Measurements from ENCODE around the gene SLC26A2. TPM values are rescaled to one million over a fixed set of nuclear protein-coding genes. Genes with fewer than 3 reads are reported as not detected.

The SLC26A2 gene
- polyA plus RNA-seq (ENCODE audit: insufficient read length in 3 of 3) = 10 to 100 TPM; 20.7 to 21.0 (median 20.7) TPM

GRCh38 chr5:149960272-149961185 is at the start of gene SLC26A2:
TSS of gene SLC26A2 (plus strand) at chr5:149960758. CDS start at chr5:149977653, 16,895 bp downstream.
- peak; percentile 91 to 92 (median 91) for DNase-seq (ENCODE audit: low read depth in 3 of 3, low spot score in 2 of 3)

- DNase-seq (ENCODE audit: low read depth in 3 of 3, low spot score in 2 of 3) = no peak
Observed at GRCh38 chr5:149911031-149911430, 49.5 kb upstream of the SLC26A2 start.

- DNase-seq (ENCODE audit: low read depth in 3 of 3, low spot score in 2 of 3) = no peak
Observed at GRCh38 chr5:149912226-149912871, 48.2 kb upstream of the SLC26A2 start.

- DNase-seq (ENCODE audit: low read depth in 3 of 3, low spot score in 2 of 3) = no peak
Observed at GRCh38 chr5:149913436-149914419, 46.8 kb upstream of the SLC26A2 start.

GRCh38 chr5:149915392-149916260 is 44.9 kb upstream of the SLC26A2 start:
- DNase-seq (ENCODE audit: low read depth in 3 of 3, low spot score in 2 of 3) = no peak

GRCh38 chr5:149916334-149917072 is 44.1 kb upstream of the SLC26A2 start:
- DNase-seq (ENCODE audit: low read depth in 3 of 3, low spot score in 2 of 3) = no peak

GRCh38 chr5:149917073-149917676 is 43.4 kb upstream of the SLC26A2 start:
- DNase-seq (ENCODE audit: low read depth in 3 of 3, low spot score in 2 of 3) = no peak

GRCh38 chr5:149921597-149921996 is 39.0 kb upstream of the SLC26A2 start:
- no peak for DNase-seq (ENCODE audit: low read depth in 3 of 3, low spot score in 2 of 3)

GRCh38 chr5:149922950-149923349 is 37.6 kb upstream of the SLC26A2 start:
- DNase-seq (ENCODE audit: low read depth in 3 of 3, low spot score in 2 of 3) = no peak

- no peak for DNase-seq (ENCODE audit: low read depth in 3 of 3, low spot score in 2 of 3)
Observed at GRCh38 chr5:149924486-149924885, 36.1 kb upstream of the SLC26A2 start.

- DNase-seq (ENCODE audit: low read depth in 3 of 3, low spot score in 2 of 3) = no peak
Observed at GRCh38 chr5:149930043-149930748, 30.4 kb upstream of the SLC26A2 start.

- DNase-seq (ENCODE audit: low read depth in 3 of 3, low spot score in 2 of 3) = no peak
Observed at GRCh38 chr5:149930749-149931574, 29.6 kb upstream of the SLC26A2 start.

GRCh38 chr5:149931992-149932436 is 28.5 kb upstream of the SLC26A2 start:
- no peak for DNase-seq (ENCODE audit: low read depth in 3 of 3, low spot score in 2 of 3)

GRCh38 chr5:149932445-149933350 is 27.9 kb upstream of the SLC26A2 start:
- DNase-seq (ENCODE audit: low read depth in 3 of 3, low spot score in 2 of 3) = no peak

GRCh38 chr5:149935431-149935901 is 25.1 kb upstream of the SLC26A2 start:
- DNase-seq (ENCODE audit: low read depth in 3 of 3, low spot score in 2 of 3) = no peak

Data from right renal cortex interstitium (tissue), 3 donors.